ENCODE data around the gene MPEG1. TPM values are rescaled to one million over a fixed set of nuclear protein-coding genes. Genes with fewer than 3 reads are reported as not detected.

The MPEG1 gene
- total RNA-seq, 1 experiment from 2014 or later = not detected

- H2BK12ac ChIP-seq (ENCODE audit: insufficient read length, low read depth, low read length) = no peak overlapping the region
- no peak overlapping the region for H2BK15ac ChIP-seq (ENCODE audit: low read depth, low read length)
- no peak overlapping the region for H3K4me2 ChIP-seq (ENCODE audit: insufficient read depth, insufficient read length, low read length)
- H3K27ac ChIP-seq (ENCODE audit: insufficient read length, low read depth, low read length) = no peak overlapping the region
- Mint-ChIP-seq H3K27ac (no peak overlapping the region), H3K4me1 (no peaks in the 10 kb centered on the region), H3K9me3 (peaks cover 0 to 2% of the 10 kb centered on the region in 2 experiments; a peak in 1 of 5 replicates), H3K27me3 (ENCODE audit: low read depth) (no peaks in the 10 kb centered on the region; the same call in 1 of the 2 replicates), H3K36me3 (ENCODE audit: insufficient read depth in 1 of 3, low read depth in 3 of 3) (no peaks in the 10 kb centered on the region; a peak in 1 of 7 replicates), H3K4me3 (no peak overlapping the region)
- no peak overlapping the region for H2BK5ac ChIP-seq (ENCODE audit: insufficient read length, low read length)
- H4K91ac ChIP-seq (ENCODE audit: insufficient read length, low read depth, low read length) = no peak overlapping the region
- no peak for DNase-seq
- H3K9ac ChIP-seq (ENCODE audit: extremely low read depth, insufficient read length, low read length) = no peak overlapping the region
- WGBS (ENCODE audit: extremely low coverage, insufficient read length, low lambda C conversion rate) = no CpG with 5 or more reads among the region's 2 CpGs
- H3K14ac ChIP-seq (ENCODE audit: insufficient read depth, low read length) = no peak overlapping the region
- no peaks in the 10 kb centered on the region for H4K20me1 ChIP-seq (ENCODE audit: control insufficient read depth, insufficient read depth, insufficient read length)
- no peaks in the 10 kb centered on the region for H3K79me2 ChIP-seq (ENCODE audit: insufficient read depth, low read length)
- no peaks in the 10 kb centered on the region for H3K79me1 ChIP-seq (ENCODE audit: insufficient read depth, low read depth, low read length, poor library complexity, severe bottlenecking)
- H3K27me3 ChIP-seq (ENCODE audit: insufficient read depth, low read length) = no peaks in the 10 kb centered on the region
- H3T11ph ChIP-seq (ENCODE audit: low read length) = no peak overlapping the region
- H3K4me1 ChIP-seq (ENCODE audit: insufficient read depth, low read length) = no peaks in the 10 kb centered on the region
- H4K5ac ChIP-seq (ENCODE audit: insufficient read length, low read depth, low read length) = no peak overlapping the region
- no peak overlapping the region for H3K4ac ChIP-seq (ENCODE audit: low read depth, low read length)
- H2AFZ ChIP-seq (ENCODE audit: low read length) = no peak overlapping the region
- H2BK120ac ChIP-seq (ENCODE audit: low read depth, low read length, poor library complexity, severe bottlenecking) = no peak overlapping the region
- no peak overlapping the region for H3K56ac ChIP-seq (ENCODE audit: insufficient read length, low read depth, low read length)
- no peak overlapping the region for H3K18ac ChIP-seq (ENCODE audit: insufficient read length, low read depth, low read length)
- no peak overlapping the region for H4K8ac ChIP-seq (replicated peaks; ENCODE audit: insufficient read length, low read depth, low read length)
- no peaks in the 10 kb centered on the region for H3K23me2 ChIP-seq (ENCODE audit: insufficient read length, low read depth, low read length, poor library complexity, severe bottlenecking)
- no peaks in the 10 kb centered on the region for H3K9me3 ChIP-seq (ENCODE audit: control insufficient read depth, low read depth, low read length)
- no peak overlapping the region for H2BK20ac ChIP-seq (ENCODE audit: low read depth, low read length, poor library complexity, severe bottlenecking)
- TF ChIP-seq, protein P1, sequence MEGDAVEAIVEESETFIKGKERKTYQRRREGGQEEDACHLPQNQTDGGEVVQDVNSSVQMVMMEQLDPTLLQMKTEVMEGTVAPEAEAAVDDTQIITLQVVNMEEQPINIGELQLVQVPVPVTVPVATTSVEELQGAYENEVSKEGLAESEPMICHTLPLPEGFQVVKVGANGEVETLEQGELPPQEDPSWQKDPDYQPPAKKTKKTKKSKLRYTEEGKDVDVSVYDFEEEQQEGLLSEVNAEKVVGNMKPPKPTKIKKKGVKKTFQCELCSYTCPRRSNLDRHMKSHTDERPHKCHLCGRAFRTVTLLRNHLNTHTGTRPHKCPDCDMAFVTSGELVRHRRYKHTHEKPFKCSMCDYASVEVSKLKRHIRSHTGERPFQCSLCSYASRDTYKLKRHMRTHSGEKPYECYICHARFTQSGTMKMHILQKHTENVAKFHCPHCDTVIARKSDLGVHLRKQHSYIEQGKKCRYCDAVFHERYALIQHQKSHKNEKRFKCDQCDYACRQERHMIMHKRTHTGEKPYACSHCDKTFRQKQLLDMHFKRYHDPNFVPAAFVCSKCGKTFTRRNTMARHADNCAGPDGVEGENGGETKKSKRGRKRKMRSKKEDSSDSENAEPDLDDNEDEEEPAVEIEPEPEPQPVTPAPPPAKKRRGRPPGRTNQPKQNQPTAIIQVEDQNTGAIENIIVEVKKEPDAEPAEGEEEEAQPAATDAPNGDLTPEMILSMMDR (conservative IDR thresholded peaks at IDR 0.05) = no peak
- no peak overlapping the region for H2AK5ac ChIP-seq (ENCODE audit: insufficient read length, low read length)
- H3K23ac ChIP-seq (ENCODE audit: insufficient read length, low read depth, low read length) = no peak overlapping the region
Observed at GRCh38 chr11:59222464-59223060, 9.8 kb upstream of the MPEG1 start.
